ENCODE results near the gene LRPAP1.

LRPAP1 gene

DNA sequence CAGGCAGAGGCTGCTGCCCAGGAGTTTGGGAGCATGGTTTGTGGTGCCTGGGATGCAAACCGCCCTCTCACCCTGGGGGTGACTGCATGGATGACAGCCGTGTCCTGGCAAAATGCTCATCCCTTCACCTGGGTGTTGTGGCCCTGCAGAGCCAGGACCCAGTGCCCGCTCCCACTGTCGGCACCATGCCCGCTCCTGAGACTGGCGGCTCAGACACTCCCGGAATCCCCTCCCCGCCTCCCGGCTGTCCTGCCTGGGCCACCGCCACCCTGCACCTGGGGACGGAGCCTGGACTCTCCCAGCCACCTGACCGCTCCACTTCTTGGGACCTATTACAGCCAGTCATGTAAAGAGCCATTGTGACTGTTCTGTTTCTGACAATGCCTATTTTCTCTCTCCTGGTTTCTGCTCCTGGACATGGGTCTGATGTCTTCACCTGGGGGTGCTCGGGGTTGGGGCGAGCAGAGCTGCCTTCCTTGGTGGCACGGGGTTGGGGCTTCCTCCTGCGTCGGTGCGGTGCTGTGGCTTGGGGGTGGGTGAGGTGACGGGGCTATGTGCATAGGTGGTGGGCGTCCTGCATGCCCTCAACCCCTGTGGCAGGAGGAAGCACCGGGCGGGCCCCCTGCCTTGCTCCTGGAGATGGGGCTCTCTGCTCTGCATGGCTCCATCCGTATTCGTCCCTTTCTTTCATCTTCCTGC is 30.9 kb downstream of the LRPAP1 start:
- no peak for DNase-seq (ENCODE audit: low read depth in 3 of 3)

DNA sequence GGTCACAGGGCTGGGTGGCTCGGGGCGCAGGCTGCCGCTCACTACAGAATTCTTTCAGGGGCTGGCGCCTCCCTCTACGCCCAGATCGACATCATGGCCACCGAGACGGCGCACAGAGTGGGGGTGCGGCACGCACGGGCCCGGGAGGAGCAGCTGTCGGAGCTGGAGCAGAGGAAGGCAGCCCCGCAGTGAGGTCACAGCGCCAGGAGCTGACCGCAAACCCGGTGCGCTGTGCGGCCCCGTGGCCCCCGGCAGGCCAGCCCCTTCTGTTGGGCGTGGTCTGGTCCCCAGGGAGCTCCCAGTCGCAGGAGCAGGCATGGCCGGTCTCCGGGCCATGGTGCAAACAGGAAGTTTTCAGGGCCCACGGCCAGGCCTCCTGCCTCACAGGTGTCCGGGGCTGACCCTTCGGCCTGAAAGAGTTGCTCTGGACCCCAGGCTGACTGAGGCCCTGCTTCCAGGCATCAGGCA is 31.6 kb downstream of the LRPAP1 start:
- no peak for DNase-seq (ENCODE audit: low read depth in 3 of 3)

DNA sequence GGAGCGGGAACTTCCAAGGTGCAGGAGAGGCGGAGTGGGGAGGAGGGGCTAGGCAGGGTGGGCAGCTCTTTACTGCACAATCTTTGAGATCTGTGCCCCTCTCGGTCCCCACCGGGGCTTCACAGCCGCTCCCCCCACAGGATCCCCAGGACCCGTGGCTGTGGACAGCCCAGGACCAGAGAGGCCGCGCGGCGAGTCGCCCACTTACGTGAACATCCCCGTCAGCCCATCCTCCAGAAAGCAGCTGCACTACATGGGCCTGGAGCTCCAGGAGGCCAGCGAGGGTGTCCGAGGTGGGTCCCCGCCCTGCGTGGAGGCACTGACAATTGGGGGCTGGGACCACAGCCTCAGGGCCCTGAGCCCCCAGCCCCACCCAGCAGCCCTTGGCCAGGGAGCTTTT is 32.1 kb downstream of the LRPAP1 start:
- DNase-seq (ENCODE audit: low read depth in 3 of 3): no peak

DNA sequence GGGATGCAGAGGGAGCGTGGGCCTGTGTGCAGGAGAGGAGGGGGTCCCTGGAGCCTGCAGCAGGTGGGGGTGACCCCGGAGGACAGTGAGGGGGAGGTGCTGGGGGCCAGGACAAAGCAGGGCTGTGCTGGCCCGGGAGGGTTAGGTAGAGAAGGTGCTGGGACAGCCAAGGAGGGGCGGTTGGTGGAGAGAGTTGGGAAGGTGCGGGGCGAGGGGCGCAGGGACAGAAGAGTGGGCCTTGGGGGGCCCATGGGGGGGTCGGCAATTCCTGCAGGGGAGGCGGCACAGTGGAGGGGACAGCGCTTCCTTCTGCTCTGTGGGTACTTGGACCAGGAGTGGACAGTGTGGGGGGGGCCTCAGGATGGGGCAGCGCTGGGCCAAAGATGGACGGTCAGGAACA is 32.5 kb downstream of the LRPAP1 start:
- no peak for DNase-seq (ENCODE audit: low read depth in 3 of 3)

DNA sequence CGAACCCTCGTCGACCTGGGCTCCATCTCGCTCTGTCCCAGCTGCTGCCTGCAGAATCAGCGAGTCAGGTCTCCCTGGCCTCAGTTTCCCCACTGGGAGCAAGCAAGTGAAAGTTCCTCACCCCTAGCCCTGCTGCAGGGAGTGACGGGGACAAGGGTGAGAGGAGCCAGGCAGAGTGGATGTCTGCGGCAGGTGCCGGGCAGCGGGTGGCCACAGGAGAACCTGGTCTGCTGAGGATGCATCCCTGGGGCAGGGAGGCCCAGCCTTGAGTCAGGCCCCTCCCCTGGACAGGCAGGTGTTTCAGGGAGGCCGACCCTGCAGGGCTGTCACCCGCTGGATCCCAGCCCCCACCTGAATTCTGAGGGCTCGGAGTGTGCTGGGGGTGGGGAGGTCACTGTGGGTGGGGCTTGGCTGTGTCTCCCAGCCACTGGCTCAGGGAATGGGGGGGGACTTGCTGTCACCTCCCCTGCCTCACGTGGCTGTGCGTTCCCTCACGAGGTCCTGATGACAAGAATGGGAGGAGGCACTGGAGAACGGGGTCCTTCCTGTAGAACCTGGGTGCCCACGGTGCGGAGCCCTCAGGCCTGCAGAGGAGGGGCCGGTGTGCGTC is 33.2 kb downstream of the LRPAP1 start:
- DNase-seq (ENCODE audit: low read depth in 3 of 3): no peak

DNA sequence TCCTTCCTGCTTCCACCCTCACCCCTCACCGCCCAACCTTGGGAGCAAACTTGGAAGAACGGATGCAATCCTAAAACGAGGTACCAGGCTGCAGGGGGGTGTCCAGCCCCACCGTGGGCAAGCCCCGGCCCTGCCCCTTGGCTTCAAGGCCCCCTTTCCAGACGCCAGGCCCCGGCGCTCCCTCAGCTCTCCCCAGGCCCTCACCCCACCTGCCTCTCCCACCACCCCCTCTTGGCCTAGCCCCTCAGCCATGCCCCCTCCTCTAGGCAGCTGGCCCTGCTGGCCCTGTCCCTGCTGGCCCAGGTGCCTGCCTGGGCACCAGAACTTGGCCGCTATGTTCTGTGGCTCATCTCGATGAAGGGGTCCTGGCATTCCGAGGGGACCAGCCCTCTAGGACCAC is 33.8 kb downstream of the LRPAP1 start:
- no peak for DNase-seq (ENCODE audit: low read depth in 3 of 3)

DNA sequence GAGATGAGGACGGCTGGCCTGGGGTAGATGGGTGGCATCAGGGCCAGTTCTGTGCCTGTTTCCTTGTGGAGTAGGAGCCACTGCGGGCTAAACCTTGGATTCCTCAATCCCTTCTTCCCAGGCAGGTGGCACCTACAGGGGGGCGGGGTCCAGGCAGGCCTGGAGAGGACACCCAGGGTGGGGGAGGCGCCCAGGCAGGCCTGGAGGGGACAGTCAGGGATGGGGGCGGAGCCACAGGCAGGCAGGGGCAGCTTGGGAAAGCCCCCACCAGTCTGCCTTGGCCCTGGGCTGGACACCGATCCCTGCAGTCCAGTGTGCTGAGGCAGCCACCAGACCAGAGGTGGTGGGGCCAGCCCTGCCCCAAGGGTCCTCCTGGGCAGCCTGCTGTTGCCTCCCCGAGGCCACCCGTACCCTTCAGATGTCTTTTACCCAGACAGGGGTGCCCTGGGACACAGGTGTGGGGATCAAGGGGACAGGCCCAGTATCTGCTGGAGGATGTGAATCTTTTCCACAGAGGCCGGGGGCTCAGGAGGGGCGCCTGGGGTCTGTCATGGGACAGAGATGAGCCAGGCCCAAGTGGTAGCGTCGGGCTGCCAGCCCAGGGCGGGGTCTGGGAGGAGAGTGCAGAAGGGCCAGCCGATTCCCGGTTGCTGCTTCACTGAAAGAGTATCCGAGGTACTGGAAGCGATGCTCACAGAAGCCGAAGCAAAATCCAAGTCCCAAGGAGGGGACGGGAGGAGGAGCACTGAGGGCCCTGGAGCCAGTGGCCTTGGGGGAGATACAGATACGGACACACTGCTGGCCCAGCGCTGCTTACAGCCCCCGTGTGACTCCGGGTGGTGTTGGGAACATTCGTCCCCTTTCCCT is 34.5 kb downstream of the LRPAP1 start:
- no peak for DNase-seq (ENCODE audit: low read depth in 3 of 3)

DNA sequence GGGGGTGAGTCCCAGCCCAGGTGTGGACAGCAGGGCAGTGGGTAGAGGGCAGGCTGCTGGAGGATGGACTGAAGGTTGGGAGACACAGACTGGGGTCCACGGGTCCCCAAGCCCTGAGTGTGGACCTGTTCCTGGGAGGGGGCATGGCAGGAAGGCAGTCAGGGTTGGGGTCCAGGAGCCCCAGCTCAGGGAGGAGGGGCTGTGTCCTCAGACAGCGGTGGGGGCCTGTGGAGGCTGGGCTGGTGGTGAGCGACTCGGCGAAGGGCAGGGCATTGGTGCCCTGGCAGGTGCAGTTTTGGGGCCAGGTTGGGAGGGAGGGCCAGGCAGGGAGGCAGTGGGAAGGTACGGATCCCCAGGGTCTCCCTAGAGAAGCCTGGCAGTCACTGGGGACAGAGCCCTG is 35.1 kb downstream of the LRPAP1 start:
- no peak for DNase-seq (ENCODE audit: low read depth in 3 of 3)

DNA sequence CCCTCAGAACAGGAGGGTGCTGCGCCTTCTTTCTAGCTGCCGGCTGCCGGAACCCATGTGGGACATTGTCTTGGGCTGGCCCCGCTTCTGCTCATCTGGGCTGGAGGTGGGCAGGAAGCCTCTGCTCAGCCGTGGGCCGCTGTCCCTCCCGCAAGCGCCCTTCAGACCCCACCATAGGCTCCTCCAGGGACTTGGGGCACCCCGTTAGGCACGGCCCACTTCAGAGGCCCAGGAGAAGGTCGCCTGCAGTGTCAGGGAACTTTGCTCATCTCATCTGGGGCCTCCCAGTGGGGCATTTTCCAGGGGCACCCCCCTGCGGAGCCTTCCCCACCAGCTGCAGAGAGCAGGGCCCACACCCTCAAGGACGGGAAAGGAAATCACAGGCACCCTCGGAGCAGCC is 36.2 kb downstream of the LRPAP1 start:
- no peak for DNase-seq (ENCODE audit: low read depth in 3 of 3)

DNA sequence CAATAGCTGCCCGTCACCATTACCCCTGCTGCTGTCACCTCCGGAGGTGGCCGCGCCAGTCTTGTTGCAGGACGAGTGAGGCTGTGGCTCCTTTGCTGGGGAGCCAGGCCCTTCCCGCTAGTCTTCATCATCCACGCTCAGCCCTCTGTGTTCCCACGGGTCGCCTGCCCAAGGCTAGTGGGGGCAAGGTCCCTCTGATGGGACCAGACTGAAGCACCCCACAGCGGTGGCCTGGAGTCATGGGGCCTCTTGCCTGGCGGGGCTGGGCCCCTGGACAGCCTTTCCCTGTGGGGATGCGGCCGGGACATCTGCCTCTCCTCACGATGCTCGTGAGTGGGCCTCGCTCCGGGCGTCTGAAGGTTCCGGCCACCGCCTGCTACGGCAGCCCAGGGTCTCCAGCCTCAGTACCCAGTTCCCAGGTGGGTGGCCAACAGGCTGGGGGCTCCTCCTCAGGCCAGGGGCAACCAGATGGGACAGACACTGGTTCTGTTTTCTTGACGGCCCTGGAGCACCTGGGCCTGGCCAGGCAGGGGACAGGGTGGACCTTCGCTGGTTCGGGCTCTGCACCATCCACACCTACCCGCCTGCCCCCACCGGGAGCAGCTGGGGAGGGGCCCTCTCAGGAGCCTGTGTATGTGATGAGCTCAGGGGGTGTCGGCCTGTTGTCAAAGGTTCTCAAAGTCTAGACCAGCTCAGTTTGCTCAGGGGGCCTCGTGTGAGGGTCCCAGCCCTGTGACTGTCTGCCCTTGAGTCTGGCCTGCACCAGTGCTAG is 36.8 kb downstream of the LRPAP1 start:
- DNase-seq (ENCODE audit: low read depth in 3 of 3): no peak

DNA sequence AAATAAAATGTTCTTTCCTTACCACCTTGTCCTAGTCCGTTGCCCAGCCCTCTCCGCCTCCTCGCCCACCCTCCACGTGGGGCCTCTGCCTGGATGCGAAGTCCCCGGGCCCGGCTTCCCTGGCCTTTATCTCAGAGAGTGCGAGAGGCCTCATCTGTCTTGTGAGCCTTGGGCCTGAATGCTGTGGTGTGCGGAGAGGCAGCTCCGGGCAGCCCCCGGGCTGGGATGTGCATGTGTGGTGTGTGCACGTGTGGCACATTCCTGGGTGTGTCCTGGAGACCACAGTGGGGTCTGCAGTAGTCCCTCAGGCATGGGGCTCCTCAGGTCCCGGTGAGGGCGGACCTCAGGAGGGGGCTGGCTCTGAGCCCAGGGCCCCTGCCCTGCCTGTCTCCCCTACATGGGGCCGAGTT is 37.8 kb downstream of the LRPAP1 start:
- DNase-seq (ENCODE audit: low read depth in 3 of 3): no peak

DNA sequence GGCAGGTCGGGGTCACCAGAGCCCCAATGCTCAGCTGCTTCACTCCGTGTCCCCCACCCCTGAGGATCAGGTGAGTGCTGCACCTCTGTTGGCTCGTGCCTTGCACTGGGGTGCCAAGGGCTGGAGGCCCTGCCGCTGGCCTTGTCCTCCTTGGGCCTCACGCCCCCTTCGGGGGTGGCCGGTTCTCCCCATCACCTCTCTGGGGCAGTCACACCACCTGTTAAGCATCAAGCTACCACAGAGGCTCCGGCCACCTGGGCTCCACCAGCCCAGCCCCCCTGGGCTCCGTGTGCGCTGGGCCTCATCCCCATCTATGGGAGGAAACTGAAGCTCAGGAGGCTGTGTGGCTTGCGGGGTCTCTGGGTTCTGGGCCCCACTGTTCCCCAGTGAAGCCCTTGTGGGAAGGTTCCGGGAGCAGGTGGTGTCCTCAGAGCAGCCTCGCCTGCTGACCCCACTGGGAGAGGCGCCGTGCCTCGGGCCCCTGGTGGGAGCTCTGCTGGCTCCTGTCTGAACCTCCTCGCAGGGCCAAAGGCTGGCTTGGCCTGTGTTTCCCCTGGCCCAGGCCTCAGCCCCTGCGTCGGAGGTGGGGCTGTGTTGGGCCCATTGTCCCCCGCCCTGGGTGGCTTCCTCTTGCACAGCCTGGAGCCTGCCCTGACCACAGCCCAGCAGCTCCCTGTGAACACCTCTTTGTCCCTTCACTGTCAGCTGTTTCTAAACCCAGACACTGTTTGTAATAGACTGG is 38.3 kb downstream of the LRPAP1 start:
- no peak for DNase-seq (ENCODE audit: low read depth in 3 of 3)

DNA sequence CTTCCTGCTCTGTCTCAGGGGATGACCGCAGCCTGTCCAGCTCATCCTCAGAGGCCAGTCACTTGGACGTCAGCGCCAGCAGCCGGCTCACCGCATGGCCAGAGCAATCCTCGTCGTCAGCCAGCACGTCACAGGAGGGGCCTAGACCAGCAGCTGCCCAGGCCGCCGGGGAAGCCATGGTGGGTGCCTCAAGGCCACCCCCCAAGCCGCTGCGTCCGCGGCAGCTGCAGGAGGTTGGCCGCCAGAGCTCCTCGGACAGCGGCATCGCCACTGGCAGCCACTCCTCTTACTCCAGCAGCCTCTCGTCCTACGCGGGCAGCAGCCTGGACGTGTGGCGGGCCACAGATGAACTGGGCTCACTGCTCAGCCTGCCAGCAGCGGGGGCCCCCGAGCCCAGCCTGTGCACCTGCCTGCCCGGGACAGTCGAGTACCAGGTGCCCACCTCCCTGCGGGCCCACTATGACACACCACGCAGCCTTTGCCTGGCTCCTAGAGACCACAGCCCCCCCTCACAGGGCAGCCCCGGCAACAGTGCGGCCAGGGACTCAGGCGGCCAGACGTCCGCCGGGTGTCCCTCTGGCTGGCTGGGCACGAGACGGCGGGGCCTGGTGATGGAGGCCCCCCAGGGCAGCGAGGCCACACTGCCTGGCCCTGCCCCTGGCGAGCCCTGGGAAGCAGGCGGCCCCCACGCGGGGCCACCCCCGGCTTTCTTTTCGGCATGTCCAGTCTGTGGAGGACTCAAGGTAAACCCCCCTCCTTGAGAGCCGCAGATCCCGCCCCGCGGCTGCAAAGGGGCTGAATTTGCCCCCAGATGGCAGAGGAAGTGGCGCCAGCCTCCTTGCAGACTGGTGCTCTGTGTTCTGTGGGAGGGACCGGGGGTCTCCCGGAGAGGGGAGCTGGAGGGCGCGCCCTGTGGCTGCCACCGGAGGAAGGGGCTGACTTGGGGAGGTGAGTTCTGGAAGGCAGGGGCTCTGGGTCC is 39.2 kb downstream of the LRPAP1 start:
- DNase-seq (ENCODE audit: low read depth in 3 of 3): no peak

DNA sequence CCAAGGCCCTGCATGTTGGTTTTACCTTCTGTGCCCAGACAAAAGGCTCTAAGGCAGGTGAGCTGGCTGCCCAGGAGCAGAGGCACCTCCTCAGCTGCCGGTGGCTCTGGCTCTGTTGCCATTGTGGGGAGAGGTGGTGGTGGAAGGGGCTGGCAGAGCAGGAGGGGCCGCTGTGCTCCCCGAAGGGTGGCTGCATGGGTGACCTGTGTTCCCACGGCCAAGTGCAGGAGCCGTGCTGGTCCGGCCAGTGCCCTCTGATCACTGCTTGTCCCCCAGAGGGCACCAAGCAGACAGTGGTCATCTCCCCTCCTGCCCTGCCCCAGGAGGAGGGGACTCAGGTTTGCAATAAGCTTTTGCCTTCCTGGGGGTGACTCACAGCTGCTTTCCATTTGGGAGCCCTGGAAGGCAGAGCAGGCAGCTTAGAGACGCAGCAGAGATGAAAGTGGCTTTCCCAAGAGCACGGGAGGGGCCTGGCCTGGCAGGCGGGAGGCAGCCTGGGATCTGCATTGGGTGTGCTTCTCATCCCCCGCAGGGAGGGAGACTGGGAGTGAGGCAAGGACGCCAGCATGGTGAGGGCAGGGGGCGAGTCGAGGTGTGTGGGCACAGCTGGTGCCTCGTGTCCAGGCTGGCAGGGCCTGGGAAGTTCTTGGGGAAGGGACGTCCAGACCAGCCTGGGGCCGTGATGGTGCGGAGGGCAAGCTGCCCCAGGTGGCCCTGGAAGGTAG is 40.4 kb downstream of the LRPAP1 start:
- DNase-seq (ENCODE audit: low read depth in 3 of 3): no peak

DNA sequence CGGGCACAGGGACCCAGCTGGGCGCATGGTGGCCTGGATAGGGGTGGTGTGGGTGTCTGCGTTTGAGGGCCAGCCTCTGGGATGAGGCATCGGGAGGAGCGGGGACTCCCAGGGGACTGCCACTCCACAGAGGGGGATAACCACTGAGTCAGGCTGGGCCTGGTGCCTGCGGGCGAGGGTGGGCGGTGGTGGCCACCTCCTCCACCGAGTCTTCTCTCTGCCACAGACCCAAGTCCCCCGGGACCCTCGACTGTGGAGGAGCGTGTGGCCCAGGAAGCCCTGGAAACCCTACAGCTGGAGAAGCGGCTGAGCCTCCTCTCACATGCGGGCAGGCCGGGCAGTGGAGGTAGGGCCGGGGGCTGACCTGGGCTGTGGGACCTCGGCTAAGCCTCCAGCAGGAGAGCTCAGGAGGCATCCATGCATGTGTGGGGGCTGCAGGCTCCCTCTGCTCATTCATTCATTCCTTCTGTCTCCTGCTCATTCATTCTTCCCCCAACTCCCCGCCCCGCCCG is 42.7 kb downstream of the LRPAP1 start:
- no peak for DNase-seq (ENCODE audit: low read depth in 3 of 3)

DNA sequence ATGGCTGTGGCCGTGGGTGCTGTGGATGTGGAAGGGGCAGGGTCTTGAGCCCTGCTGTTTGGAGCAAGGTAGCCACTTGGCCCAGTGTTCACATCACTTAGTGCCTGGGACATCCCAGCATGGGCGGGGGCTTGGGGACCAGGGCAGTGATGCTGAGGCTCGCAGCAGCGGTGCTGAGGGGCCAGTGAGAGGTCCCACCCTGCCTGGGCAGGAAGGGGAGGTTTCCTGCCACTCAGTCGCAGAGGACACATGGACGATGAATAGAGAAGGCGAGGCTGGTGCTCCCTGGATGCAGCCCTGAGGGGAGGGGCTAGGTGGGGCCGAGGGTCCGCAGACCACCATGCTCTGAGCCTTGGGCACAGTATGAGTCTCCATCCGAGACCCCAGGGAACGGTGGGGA is 43.4 kb downstream of the LRPAP1 start:
- DNase-seq (ENCODE audit: low read depth in 3 of 3): no peak

DNA sequence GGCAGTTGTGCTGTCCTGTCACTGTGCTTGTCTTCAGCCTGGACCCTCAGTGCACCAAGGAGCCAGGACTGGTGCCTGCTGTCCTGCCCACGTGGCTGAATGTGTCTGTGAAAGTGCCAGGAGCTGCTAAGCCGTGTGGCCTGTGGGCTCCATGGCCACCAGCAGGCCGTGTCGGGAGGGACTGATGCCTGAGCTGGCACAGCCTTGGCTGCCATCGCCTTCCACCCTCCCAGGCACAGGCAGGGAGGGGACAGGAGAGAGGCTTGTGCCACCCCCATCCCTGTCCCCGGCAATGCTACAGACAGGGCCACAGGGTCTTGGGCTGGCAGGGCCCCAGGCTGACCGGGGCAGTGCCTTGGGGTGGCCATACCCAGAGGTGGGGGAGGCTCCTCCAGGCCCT is 44.4 kb downstream of the LRPAP1 start:
- DNase-seq (ENCODE audit: low read depth in 3 of 3): no peak

DNA sequence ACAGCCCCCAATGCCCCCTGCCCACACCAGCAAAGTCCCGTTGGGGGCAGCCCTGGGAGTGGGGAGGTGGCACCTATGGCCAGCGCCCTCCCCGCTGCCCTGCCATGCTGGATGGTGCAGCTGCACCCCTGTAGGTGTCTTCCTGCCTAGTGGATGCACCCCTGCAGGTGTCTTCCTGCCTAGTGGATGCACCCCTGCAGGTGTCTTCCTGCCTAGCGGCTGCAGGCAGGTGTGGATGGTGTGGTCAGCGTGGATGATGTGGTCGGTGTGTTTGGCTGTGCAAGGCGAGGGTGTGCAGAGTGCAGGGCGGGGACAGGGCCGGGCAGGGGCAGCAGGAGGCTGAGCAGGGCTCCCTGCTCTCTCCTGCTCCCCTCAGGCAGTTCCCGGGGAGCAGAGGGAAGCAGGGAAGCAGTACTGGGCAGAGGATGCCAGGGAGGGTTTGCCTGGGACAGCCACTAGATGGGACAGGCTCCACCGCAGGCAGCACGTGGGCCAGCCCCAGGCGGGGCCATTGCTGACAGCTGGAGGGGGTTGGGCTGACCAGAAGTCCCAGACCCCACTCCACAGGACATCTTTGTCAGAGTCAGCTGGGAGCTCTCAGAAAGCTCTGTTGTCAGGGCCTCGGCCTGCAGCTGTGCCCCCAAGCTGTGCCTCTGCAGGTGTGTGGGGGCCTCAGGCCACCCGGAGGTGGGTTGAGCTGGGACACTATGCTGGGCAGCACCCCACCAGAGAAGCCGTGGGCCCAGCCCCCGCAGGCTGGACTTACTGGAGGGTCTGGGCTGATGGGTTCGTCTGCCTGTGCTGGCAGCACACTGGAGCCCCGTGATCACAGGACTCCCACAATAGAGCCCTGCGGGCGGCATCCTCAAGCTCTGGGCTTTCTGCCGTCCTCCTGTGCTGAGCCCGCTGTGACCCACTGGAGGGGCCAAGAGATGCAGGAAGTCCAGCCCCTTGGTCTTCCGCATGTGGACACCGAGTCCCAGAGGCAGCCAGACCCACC is 45.4 kb downstream of the LRPAP1 start:
- DNase-seq (ENCODE audit: low read depth in 3 of 3): no peak
